PC-9 (cell line): ENCODE results near the gene NKX1-2.

Experiments
- CTCF ChIP-seq: fragments of 200-600 bp; sonication (generic); conservative IDR thresholded peaks from 2 replicates; pipeline ENCODE4 v1.6.1; 2017; ENCODE audit warnings: mixed run types, antibody characterized with exemption, mild to moderate bottlenecking, moderate library complexity
- EZH2 ChIP-seq: fragments of 200-600 bp; sonication (generic); IDR thresholded peaks from 2 replicates; pipeline ENCODE4 v1.8.0; 2017; ENCODE audit warnings: antibody characterized with exemption, low read depth

- TF ChIP-seq CTCF: no peak
- no peak for TF ChIP-seq EZH2
Observed at GRCh38 chr10:124453960-124454610, 4.2 kb upstream of the NKX1-2 start.
